ENCODE results near the gene DNAJB1. TPM values are rescaled to one million over a fixed set of nuclear protein-coding genes. Genes with fewer than 3 reads are reported as not detected.

Gene DNAJB1
- total RNA-seq, 1 experiment from 2014 or later, result 149 TPM

GRCh38 chr19:14544977-14545715, 26.9 kb upstream of the DNAJB1 start:
- Histone ChIP-seq H3K4me1 (ENCODE audit: control insufficient read depth, insufficient read depth, low read length) (peaks cover 8% of the 10 kb centered on the region), H3K4me3 (ENCODE audit: low read depth in 2 of 2, low read length in 2 of 2) (no peak overlapping the region), H3K27me3 (ENCODE audit: control insufficient read depth, insufficient read depth, low read length) (no peaks in the 10 kb centered on the region), H3K27ac (ENCODE audit: low read length) (no peak overlapping the region), H3K9me3 (ENCODE audit: control insufficient read depth, insufficient read depth, low read depth, low read length) (no peaks in the 10 kb centered on the region), H3K36me3 (ENCODE audit: control insufficient read depth, insufficient read depth, low read length) (no peaks in the 10 kb centered on the region)
- CTCF ChIA-PET, result no interaction called here
- DNase-seq (ENCODE audit: low read depth, low spot score) (no peak), ATAC-seq (no peak)
- in situ Hi-C loops (cut with HindIII; ENCODE audit: low pct_unique_long_range_greater_than_20kb, low sequenced_read_pairs), result no loop called here
- intact Hi-C loops (cut with micrococcal nuclease; ENCODE audit: unreplicated experiment), result no loop called here
- POLR2A ChIA-PET, result interaction anchor here (0.7 kb wide), 1 partner anchor 757 kb away, joined by 7 read pairs; no protein-coding TSS in a partner anchor
- BruUV-seq (replicated peaks), result no TSS peak
- TF ChIP-seq REST (IDR thresholded peaks at IDR 0.05; ENCODE audit: insufficient read depth in 1 of 2, low read depth in 2 of 2, low read length in 1 of 2) (no peak), SIN3A (IDR thresholded peaks at IDR 0.05; ENCODE audit: borderline replicate concordance, insufficient read depth, low read depth, low read length) (no peak), CTCF (IDR thresholded peaks at IDR 0.05) (no peak), TCF7L2 (IDR thresholded peaks at IDR 0.05; ENCODE audit: low read depth, low read length) (no peak), POLR2AphosphoS5 (IDR thresholded peaks at IDR 0.05; ENCODE audit: low read depth, low read length) (no peak)

- Histone ChIP-seq H3K4me1 (ENCODE audit: control insufficient read depth, insufficient read depth, low read length) (peaks cover 4% of the 10 kb centered on the region; the same call in 1 of the 2 replicates), H3K4me3 (ENCODE audit: low read depth in 2 of 2, low read length in 2 of 2) (no peak overlapping the region), H3K36me3 (ENCODE audit: control insufficient read depth, insufficient read depth, low read length) (no peaks in the 10 kb centered on the region), H3K27ac (ENCODE audit: low read length) (no peak overlapping the region), H3K27me3 (ENCODE audit: control insufficient read depth, insufficient read depth, low read length) (no peaks in the 10 kb centered on the region), H3K9me3 (ENCODE audit: control insufficient read depth, insufficient read depth, low read depth, low read length) (no peaks in the 10 kb centered on the region)
- in situ Hi-C loops (cut with HindIII; ENCODE audit: low pct_unique_long_range_greater_than_20kb, low sequenced_read_pairs), result no loop called here
- ChIA-PET CTCF (no interaction called here), POLR2A (no interaction called here)
- TF ChIP-seq CTCF (IDR thresholded peaks at IDR 0.05) (no peak), TCF7L2 (IDR thresholded peaks at IDR 0.05; ENCODE audit: low read depth, low read length) (no peak), POLR2AphosphoS5 (IDR thresholded peaks at IDR 0.05; ENCODE audit: low read depth, low read length) (no peak), REST (IDR thresholded peaks at IDR 0.05; ENCODE audit: insufficient read depth in 1 of 2, low read depth in 2 of 2, low read length in 1 of 2) (no peak), SIN3A (IDR thresholded peaks at IDR 0.05; ENCODE audit: borderline replicate concordance, insufficient read depth, low read depth, low read length) (no peak)
- DNase-seq (ENCODE audit: low read depth, low spot score) (no peak), ATAC-seq (no peak)
- intact Hi-C loops (cut with micrococcal nuclease; ENCODE audit: unreplicated experiment), result no loop called here
- no TSS peak for BruUV-seq (replicated peaks)
Measured at GRCh38 chr19:14544047-14544446, 25.9 kb upstream of the DNAJB1 start.

All from Panc1 (cell line).